DOHH2 (cell line): ENCODE results near the gene SPTBN1.

ENCODE experiments used
- CTCF ChIP-seq: fragments of 200-600 bp; sonication (generic); IDR thresholded peaks from one replicate; pipeline ENCODE4 v1.5.1; 2014; ENCODE audit warnings: antibody characterized with exemption, mild to moderate bottlenecking, low read depth, low read length; ENCODE audit not compliant: poor library complexity, severe bottlenecking
- EZH2phosphoT487 ChIP-seq: fragments of 200-600 bp; sonication (generic); IDR thresholded peaks from 2 replicates; pipeline ENCODE4 v1.6.1; 2017; ENCODE audit warnings: borderline replicate concordance, mild to moderate bottlenecking, antibody characterized with exemption, low read length, moderate library complexity, mixed read lengths

- TF ChIP-seq CTCF (no peak), EZH2phosphoT487 (no peak)
Observed at GRCh38 chr2:54573537-54573919, 117.4 kb downstream of the SPTBN1 start.
